SK-N-SH treated with all-trans-retinoic acid at 6 μM for 48 hours (cell line): ENCODE measurements around the gene SCN2B.
"Not testable (repeated sequence)": the region's sequence is repeated elsewhere in the genome, so short reads cannot be mapped to it uniquely, and the experiment has no call there.

Source experiments
- ATAC-seq: fragments of 200-7000 bp; cut with Tn5 transposase; 3 replicates; pipeline ENCODE4 v1.9.1; 2020; ENCODE audit warnings: mild to moderate bottlenecking, moderate library complexity
- ARNTL ChIP-seq: fragments of 450-650 bp; formaldehyde crosslinking; IDR thresholded peaks from 2 replicates; pipeline ENCODE4 v1.5.0; 2020; ENCODE audit warnings: low read depth, mild to moderate bottlenecking, moderate library complexity, borderline replicate concordance
- BACH2 ChIP-seq: fragments of 250-450 bp; sonication (Bioruptor Pico); IDR thresholded peaks from 2 replicates; pipeline ENCODE4 v1.9.0; 2021; ENCODE audit warnings: mild to moderate bottlenecking, borderline replicate concordance
- CREB5 ChIP-seq: fragments of 250-450 bp; sonication (Bioruptor Pico); IDR thresholded peaks from 2 replicates; pipeline ENCODE4 v1.5.1; 2020; ENCODE audit warnings: low read depth, mild to moderate bottlenecking, moderate library complexity
- CSRNP3 ChIP-seq: fragments of 250-450 bp; sonication (Bioruptor Pico); IDR thresholded peaks from 2 replicates; pipeline ENCODE4 v1.5.1; 2021; ENCODE audit warnings: mild to moderate bottlenecking, moderate library complexity
- ISL1 ChIP-seq: fragments of 250-450 bp; sonication (Bioruptor Pico); IDR thresholded peaks from 2 replicates; pipeline ENCODE4 v2.1.2; 2022; ENCODE audit warnings: mild to moderate bottlenecking, moderate library complexity
- POU6F1 ChIP-seq: fragments of 250-450 bp; sonication (Bioruptor Pico); IDR thresholded peaks from 2 replicates; pipeline ENCODE4 v1.8.0; 2021; ENCODE audit warnings: low read depth, mild to moderate bottlenecking, moderate library complexity, borderline replicate concordance
- RARB ChIP-seq: fragments of 250-450 bp; sonication (Bioruptor Pico); IDR thresholded peaks from 2 replicates; pipeline ENCODE4 v1.8.0; 2021; ENCODE audit warnings: mild to moderate bottlenecking, moderate library complexity
- SNAI2 ChIP-seq: fragments of 250-450 bp; sonication (Bioruptor Pico); IDR thresholded peaks from 2 replicates; pipeline ENCODE4 v1.5.0; 2020; ENCODE audit warnings: mild to moderate bottlenecking, moderate library complexity
- TCF4 ChIP-seq: fragments of 250-450 bp; sonication (Bioruptor Pico); IDR thresholded peaks from 2 replicates; pipeline ENCODE4 v1.8.0; 2021; ENCODE audit warnings: mild to moderate bottlenecking, moderate library complexity, borderline replicate concordance
- TOX ChIP-seq: fragments of 250-450 bp; sonication (Bioruptor Pico); IDR thresholded peaks from 2 replicates; pipeline ENCODE4 v1.8.0; 2021; ENCODE audit warnings: mild to moderate bottlenecking, moderate library complexity, borderline replicate concordance
- ZC3H10 ChIP-seq: fragments of 250-450 bp; sonication (Bioruptor Pico); IDR thresholded peaks from 2 replicates; pipeline ENCODE4 v1.5.1; 2021; ENCODE audit warnings: mild to moderate bottlenecking, moderate library complexity
- ZFP3 ChIP-seq: fragments of 250-450 bp; sonication (Bioruptor Pico); IDR thresholded peaks from 2 replicates; pipeline ENCODE4 v1.5.0; 2020; ENCODE audit warnings: mild to moderate bottlenecking, moderate library complexity
- ZFP30 ChIP-seq: fragments of 450-650 bp; formaldehyde crosslinking; IDR thresholded peaks from 2 replicates; pipeline ENCODE4 v1.5.0; 2022; ENCODE audit warnings: mild to moderate bottlenecking, moderate library complexity
- ZNF565 ChIP-seq: fragments of 450-650 bp; formaldehyde crosslinking; conservative IDR thresholded peaks from 2 replicates; pipeline ENCODE4 v1.5.0; 2020; ENCODE audit warnings: low read depth, mild to moderate bottlenecking, moderate library complexity
- ZNF8 ChIP-seq: fragments of 450-650 bp; formaldehyde crosslinking; IDR thresholded peaks from 2 replicates; pipeline ENCODE4 v1.5.0; 2020; ENCODE audit warnings: mild to moderate bottlenecking, moderate library complexity
- TF ChIP-seq, protein P1 (sequence below): fragments of 250-450 bp; sonication (Bioruptor Pico); IDR thresholded peaks from 2 replicates; pipeline ENCODE4 v1.8.0; 2020; ENCODE audit warnings: mild to moderate bottlenecking, moderate library complexity, borderline replicate concordance

The SCN2B gene

GRCh38 chr11:118186346-118187107 is 10.1 kb upstream of the SCN2B start:
- ATAC-seq, result no peak
- TF ChIP-seq TCF4 (CRISPR knock-in tag) (no peak), POU6F1 (no peak), ISL1 (CRISPR knock-in tag) (no peak), CREB5 (CRISPR knock-in tag) (no peak)

GRCh38 chr11:118184784-118185579 is 8.5 kb upstream of the SCN2B start:
- TF ChIP-seq ISL1 (CRISPR knock-in tag) (no peak), ZNF8 (CRISPR knock-in tag) (no peak), TOX (CRISPR knock-in tag) (no peak), ARNTL (CRISPR knock-in tag) (no peak), BACH2 (CRISPR knock-in tag) (no peak), CSRNP3 (CRISPR knock-in tag) (no peak), ZNF565 (CRISPR knock-in tag) (no peak), SNAI2 (CRISPR knock-in tag) (no peak)
- ATAC-seq, result no peak

DNA sequence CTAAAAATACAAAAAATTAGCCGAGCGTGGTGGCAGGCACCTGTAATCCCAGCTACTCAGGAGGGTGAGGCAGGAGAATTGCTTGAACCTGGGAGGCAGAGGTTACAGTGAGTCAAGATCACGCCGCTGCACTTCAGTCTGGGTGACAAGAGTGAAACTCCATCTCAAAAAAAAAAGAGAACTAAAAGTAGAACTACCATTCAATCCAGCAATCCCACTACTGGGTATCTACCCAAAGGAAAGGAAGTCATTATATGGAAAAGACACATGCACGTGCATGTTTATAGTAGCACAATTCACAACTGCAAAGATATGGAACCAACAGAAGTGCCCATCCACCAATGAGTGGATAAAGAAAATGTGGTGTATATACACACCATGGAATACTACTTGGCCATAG is 7.3 kb upstream of the SCN2B start:
- ATAC-seq, result not testable (repeated sequence)

- TF ChIP-seq CSRNP3 (CRISPR knock-in tag) (no peak), SNAI2 (CRISPR knock-in tag) (no peak), ARNTL (CRISPR knock-in tag) (no peak), ZNF8 (CRISPR knock-in tag) (no peak), TOX (CRISPR knock-in tag) (no peak), BACH2 (CRISPR knock-in tag) (no peak), TCF4 (CRISPR knock-in tag) (no peak), ZFP30 (CRISPR knock-in tag) (no peak), ZFP3 (CRISPR knock-in tag) (no peak), ZC3H10 (no peak), CREB5 (CRISPR knock-in tag) (no peak), RARB (CRISPR knock-in tag) (no peak), ZNF565 (CRISPR knock-in tag) (no peak), ISL1 (CRISPR knock-in tag) (no peak)
- TF ChIP-seq, protein P1, sequence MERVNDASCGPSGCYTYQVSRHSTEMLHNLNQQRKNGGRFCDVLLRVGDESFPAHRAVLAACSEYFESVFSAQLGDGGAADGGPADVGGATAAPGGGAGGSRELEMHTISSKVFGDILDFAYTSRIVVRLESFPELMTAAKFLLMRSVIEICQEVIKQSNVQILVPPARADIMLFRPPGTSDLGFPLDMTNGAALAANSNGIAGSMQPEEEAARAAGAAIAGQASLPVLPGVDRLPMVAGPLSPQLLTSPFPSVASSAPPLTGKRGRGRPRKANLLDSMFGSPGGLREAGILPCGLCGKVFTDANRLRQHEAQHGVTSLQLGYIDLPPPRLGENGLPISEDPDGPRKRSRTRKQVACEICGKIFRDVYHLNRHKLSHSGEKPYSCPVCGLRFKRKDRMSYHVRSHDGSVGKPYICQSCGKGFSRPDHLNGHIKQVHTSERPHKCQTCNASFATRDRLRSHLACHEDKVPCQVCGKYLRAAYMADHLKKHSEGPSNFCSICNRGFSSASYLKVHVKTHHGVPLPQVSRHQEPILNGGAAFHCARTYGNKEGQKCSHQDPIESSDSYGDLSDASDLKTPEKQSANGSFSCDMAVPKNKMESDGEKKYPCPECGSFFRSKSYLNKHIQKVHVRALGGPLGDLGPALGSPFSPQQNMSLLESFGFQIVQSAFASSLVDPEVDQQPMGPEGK, result no peak
- ATAC-seq, result peak; percentile 79
These were observed 3.9 kb upstream of the SCN2B start for GRCh38 chr11:118180300-118180703.
